Activated CD4-positive, alpha-beta T cell treated with anti-CD3 and anti-CD28 coated beads, Interleukin-2, amount 50 U/mL, for 16 hours (primary cell): ENCODE data around the gene PRR14L.

Source experiments
- DNase-seq: peaks from one replicate; pipeline ENCODE4 v3.0.0-alpha.2; 2020

PRR14L gene

GRCh38 chr22:31637891-31638618 lies 111.9 kb downstream of the PRR14L start:
- peak; percentile 43 for DNase-seq

GRCh38 chr22:31637447-31637890 lies 112.5 kb downstream of the PRR14L start:
- DNase-seq: no peak

- DNase-seq: no peak
Measured at GRCh38 chr22:31635638-31636306, 114.2 kb downstream of the PRR14L start.

- no peak for DNase-seq
Measured at GRCh38 chr22:31631436-31631835, 118.5 kb downstream of the PRR14L start.
